ENCODE results near the gene NEK11.
"Not testable (repeated sequence)": the region's sequence is repeated elsewhere in the genome, so short reads cannot be mapped to it uniquely, and the experiment has no call there.

Gene NEK11

DNA sequence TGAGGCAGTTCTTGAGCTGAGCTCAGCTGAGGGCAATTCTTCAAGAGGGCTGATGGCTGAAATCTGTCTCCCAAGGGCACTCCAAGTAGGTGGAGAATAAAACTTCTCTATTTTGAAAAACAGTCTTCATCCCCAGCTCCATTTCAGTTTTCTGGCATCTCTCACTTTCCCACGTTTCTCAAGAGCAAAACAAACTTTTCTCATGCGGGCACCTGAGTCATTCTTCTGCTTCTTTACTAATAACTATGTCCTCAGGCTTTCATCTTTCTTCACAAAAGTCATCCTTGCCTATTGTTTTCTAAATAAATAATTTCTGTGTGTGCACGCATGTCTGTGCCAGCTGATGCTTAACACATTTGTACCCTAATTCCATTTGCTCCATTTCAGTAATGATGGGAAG is 258.8 kb downstream of the NEK11 start:
- DNase-seq, result no peak

DNA sequence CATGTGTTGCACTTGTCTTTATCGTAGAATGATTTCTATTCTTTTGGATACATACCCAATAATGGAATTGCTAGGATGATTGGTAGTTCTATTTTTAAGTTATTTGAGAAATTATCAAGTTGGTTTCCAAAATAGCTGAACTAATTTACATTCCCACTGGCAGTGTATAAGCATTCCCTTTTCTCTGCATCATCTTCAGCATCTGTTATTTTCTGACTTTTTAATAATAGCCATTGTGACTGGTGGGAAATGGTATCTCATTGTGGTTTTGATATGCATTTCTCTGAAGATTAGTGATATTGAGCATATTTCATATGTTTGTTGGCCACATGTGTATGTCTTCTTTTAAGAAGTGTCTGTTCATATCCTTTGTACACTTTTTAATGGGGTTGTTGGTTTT is 273.2 kb downstream of the NEK11 start:
- no peak for DNase-seq

DNA sequence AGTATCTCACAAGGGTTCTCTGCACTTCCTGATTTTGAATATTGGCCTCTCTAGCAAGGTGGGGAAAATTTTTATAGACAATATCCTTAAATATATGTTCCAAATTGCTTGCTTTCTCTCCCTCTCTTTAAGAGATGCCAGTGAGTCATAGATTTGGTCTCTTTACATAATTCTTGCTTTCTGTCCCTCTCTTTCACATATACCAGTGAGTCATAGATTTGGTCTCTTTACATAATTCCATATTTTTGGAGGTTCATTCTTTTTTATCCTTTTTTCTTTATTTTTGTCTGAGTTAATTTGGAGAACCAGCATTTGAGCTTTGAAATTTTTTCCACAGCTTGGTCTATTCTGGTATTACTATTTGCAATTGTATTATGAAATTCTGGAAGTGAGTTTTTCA is 277.2 kb downstream of the NEK11 start:
- no peak for DNase-seq

DNA sequence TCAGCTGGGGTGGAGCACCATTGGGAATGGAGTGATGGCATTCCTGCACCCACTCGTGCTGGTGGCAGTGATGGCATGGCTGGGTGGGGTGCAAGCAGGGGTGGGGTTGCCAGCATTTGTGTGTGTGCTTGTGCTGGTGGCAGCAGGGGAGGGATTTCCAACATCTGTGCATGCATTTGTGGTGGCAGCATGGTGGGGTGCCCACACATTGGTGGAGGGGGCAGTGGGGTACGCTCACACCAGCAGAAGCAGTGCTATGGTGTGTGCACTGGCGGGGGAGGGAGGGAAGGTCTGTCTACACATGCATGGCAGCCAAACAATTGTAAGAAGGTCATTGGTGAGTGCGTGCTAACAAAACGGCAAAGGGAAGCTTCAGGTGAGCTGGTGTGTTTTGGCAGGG is 278.2 kb downstream of the NEK11 start:
- no peak for DNase-seq

DNA sequence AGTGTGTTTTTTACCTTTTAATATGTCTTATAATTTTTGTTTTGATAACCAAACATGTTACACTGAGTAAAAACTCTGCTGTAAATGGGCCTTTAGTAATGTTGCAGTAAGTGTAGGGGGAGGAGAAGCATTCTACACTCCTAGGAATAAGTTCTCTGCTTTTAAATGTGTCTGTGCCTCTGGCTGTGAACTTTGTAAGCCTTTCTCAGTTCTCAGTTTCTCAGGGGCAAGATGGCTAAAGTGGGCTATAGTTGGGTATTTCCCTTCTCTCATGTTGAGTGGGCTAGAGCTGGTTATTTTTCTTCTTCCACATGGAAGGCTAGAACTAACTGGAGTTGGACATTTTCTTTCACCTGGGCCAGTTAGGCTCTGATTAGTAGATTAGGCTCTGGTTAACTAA is 279.6 kb downstream of the NEK11 start:
- no peak for DNase-seq

DNA sequence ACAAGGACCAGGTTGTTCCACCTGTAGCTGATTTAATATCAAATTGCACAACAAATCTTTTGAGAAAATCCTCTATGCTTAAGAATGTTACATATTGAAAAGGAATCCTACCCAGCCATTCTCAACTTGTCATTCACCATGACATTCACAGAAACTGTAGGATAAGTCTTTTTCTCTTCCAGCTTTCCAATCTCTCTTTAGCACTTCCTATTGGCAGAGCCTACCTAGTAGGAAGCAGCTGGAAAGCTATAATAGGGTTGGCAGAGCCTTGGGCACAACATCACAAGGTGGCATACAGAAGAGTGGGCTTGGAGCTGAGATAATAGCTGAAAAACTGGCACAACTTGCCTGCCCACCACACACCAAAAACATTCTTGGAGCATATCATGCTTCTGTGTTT is 287.6 kb downstream of the NEK11 start:
- DNase-seq, result no peak

DNA sequence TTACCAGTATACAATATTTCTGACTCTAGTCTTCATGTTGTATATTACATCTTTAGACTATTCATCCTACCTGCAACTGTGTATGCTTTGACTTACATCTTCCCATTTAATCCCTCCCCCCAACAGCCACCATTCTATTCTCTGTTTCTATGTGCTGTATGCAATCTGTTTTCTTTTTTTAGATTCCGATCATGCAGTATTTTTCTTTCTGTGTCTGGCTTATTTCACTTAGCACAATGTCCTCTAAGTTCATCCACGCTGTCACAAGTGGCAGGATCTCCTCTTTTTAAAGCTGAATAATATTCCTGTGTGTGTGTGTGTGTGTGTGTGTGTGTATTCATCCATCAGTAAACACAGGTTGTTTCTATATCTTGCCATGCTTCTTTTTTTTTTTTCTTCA is 288.5 kb downstream of the NEK11 start:
- no peak for DNase-seq

DNA sequence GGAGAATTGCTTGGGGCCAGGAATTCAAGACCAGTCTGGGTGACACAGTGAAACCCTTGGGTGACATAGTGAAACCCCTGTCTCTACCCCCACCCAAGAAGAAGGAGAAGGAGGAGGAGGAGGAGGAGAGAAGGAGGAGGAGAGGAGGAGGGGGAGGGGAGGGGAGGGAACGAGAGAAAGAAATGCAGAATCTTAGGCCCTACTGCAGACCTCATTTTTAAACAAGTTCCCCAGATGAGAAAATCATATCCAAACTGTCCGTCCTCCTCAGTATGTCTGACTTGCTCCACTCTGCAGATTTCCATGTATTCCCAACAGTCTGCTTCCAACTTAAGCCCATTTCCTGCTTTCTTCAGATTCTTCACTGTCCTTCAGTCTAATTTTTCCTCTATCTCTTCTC is 291.0 kb downstream of the NEK11 start:
- no peak for DNase-seq

DNA sequence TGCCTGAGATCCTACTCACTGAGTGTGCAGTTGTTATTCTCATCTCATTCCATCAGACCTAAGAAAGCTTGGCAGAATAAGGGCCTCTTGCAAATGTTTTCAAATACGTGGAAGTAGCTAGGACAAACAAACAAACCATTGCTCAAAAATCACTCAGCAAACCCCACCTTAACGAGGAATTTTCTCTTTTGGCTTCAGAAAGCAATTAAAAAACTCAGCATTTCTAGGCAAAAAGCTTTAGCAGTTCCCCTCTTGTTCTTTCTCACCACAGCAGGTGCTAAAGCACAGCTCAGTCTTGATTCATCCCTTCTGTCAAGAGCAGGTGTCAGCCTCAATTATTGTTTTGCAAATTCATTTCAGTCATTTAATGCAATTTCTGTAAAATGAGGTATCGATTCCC is 296.3 kb downstream of the NEK11 start:
- no peak for DNase-seq

DNA sequence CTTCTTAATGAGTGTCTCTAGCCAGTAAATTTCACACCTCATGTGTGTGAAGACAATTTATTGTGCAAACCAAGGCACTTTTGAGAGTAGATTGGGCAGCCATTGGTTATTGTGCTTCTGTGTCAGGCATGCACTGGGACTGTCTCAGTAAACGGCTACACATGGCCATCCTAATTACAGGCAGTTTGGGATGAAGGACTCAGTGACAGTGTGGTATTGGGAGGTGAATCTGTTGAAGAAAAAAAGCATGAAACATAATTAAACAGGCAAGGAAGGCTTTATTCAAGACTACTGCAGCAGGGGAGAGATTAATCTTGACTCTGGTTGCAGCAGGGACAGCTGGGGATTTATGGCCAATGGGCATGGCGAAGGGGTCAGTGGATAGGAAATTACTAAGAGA is 297.1 kb downstream of the NEK11 start:
- no peak for DNase-seq

DNA sequence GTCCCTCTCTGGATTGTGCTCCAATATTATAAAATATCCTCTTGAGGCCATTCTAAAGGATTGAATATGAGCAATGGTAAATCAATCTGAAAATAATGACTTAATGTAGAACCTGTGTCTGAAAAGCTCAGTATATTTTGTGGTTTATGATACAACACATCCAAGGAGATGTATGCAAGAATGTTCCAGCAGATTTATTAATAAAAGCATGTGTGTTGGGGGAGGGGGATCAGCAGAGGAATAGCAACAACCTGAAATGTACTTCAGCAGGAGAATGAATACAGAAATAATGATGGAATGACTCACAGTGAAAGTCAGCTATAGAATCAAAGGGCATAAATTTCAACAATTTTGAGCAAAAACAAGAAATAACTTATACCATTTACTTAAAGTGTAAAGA is 298.2 kb downstream of the NEK11 start:
- no peak for DNase-seq

DNA sequence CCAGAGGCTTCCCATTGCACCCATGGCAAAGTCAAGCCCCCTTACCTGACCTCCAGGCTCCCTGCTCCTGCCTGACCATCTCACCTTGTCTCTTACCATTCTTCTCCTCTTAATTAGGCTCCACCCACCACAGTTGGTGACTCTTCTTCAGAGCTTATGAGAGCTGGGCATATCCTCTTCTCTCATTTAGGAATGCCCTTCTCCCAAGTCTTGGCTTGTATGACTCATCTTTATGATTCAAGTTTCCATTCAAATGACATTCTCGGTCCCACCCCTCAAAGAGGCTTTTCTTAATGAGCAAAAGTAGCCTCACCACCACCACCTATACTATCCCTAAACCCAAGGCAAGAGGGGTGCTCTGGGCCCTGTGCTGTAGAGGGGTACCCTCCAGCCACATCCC is 299.6 kb downstream of the NEK11 start:
- DNase-seq, result no peak

DNA sequence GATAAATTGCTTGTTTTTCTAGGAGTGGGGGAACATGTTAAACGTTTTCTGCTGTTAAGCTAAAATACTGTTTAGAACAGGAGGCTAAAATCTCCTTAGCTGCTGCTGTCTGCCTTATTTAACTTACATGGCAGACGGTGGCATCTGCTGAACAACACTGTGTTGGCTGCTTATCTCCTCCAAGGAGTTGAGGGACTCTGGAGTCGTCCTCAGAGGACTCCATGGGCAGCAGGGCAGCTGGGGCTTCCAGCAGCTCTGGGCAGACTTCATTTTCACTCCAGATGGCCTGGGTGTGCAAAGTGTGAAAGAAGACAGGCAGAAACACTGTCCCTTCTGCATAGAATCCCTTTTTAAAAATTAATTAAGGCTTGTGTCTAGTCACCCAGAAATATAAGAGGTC is 302.0 kb downstream of the NEK11 start:
- DNase-seq, result no peak

DNA sequence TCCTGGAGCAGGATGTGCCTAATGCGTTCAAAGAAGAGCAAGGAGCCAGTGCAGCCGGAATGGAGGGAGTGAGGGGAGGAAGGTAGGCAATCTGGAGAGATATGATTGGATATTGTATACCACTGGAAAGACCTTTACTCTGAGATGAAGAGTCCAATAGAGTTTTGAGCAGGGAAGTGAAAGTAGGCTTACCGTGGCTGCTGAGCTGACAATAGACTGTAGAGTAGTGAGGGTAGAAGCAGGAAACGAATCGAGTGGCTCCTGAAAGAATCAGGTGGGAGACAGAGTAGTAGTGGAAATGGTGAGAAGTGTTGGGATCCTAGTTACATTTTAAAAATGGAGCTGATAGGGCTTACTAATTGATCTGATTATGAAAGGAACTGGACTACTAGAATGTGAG is 303.1 kb downstream of the NEK11 start:
- DNase-seq, result no peak

DNA sequence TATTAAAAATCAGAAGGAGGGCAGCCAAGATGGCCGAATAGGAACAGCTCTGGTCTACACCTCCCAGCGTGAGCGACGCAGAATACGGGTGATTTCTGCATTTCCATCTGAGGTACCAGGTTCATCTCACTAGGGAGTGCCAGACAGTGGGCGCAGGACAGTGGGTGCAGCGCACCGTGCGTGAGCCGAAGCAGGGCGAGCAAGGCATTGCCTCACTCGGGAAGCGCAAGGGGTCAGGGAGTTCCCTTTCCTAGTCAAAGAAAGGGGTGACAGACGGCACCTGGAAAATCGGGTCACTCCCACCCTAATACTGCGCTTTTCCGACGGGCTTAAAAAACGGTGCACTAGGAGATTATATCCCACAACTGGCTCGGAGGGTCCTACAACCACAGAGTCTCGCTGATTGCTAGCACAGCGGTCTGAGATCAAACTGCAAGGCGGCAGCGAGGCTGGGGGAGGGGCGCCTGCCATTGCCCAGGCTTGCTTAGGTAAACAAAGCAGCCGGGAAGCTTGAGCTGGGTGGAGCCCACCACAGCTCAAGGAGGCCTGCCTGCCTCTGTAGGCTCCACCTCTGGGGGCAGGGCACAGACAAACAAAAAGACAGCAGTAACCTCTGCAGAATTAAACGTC is 304.9 kb downstream of the NEK11 start:
- not testable (repeated sequence) for DNase-seq

DNA sequence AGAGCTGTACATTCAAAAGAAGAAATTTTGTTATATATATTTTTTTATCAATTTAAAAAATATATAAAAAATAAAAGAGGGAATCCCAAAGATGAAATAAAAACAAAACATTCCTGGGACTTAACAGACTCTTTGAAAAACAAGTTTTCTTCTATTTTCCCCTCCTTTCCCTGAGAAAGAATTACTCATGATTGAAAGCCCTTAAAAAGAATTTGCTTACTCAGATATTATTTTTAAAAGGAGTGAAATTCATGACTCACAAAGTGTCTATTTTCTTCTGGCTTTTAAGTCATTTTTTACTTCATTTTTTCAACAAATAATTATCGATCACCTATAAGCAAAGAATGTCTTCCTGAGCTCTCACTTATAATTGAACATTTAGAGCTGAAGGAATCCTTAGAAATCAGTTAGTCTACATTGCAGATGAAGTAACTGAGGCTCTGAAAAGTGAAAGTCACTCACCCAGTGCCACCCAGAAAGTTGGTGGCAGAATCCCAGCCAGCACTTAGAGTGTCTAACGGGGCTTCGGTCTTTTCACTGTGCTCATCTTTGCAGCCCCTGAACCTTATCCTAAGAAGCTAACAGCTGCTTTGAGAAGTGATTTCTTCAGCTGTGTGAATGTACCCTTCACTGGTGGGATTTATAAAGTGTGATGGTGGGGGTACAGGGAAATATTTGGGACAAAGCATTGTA is 312.4 kb downstream of the NEK11 start:
- no peak for DNase-seq

DNA sequence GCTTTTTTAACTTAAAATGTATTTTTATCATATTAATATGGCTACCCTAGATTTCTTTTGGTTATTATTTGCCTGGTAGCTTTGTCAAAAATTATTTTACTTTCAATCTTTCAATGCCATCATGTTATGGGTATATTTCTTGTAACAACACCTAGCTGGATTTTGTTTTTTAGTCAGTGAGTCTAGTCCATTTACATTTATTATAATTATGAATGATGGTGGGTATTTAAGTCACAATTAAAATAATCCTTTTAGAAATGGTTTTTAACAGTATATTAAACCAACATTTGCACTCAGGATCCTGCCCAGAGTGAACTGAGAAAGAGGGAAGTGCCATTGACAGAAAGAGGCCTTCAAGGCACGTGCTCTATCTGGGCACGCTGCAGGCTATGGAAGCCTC is 315.1 kb downstream of the NEK11 start:
- no peak for DNase-seq

DNA sequence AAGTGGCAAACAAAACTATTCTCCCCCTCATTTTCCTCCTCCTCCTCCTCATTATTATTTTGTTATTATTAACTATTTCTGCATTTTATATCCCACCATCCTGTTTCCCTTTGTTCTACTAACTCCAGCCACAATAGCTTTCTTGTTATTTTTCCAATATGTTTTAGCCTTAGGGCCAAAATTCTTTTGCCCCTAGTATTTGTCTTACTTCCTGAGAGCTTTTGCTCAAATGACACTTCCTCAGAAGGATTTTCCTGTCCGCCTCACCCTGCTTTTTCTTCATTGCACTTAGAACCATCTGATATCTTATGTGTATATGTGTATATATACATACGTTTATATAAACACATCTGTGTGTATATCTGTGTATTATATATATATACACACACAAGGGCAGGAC is 322.2 kb downstream of the NEK11 start:
- no peak for DNase-seq

DNA sequence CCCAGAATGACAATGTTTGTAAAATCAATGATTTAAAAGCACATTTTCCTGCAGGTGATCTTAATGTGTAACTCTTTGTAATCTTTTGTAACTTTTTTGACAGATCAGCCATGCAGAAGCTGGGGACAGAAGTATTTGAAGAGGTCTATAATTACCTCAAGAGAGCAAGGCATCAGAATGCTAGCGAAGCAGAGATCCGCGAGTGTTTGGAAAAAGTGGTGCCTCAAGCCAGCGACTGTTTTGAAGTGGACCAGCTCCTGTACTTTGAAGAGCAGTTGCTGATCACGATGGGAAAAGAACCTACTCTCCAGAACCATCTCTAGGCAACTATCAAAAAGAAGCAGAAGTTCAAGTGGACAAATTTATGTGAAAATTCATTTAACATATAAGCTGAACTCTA is 322.8 kb downstream of the NEK11 start:
- DNase-seq, result no peak

DNA sequence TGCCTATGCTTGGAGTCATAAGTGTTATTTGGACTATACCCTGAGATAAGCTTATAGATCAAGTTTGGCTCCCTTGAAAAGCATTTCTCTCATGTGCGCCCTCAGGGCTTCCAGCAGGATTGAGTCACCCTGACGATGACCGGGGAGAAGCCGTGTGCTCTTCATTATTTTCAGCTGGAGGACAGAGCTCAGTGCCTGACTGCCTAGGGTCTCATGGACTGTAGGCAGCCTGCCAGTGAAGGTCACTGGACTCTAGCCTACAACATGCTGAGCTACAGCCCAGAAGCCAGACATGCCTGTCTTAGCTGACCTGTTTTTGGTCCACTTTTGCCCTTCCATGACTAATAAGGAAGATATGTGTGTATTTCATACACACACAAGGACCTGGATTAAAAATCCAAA is 323.3 kb downstream of the NEK11 start:
- peak in 1 of 51 donors; percentile 38 for DNase-seq

DNA sequence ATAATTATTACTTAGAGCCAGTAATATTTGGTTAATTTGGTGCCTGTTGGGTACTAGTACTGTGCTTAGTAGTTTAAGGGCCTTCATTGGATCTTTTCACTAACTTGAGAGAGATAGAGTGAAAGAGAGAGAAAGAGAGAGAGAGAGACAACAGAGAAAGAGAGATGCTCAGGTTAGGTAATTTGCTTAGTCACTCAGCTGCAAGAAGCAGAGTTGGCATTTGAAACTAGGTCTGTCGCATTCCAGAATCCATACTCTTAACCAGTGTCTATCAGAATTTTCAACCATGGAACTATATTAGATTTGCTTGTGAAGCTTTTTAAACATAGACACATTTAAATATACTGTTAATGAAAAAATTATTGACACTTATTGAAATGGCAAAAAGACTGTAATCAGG is 323.8 kb downstream of the NEK11 start:
- no peak for DNase-seq

DNA sequence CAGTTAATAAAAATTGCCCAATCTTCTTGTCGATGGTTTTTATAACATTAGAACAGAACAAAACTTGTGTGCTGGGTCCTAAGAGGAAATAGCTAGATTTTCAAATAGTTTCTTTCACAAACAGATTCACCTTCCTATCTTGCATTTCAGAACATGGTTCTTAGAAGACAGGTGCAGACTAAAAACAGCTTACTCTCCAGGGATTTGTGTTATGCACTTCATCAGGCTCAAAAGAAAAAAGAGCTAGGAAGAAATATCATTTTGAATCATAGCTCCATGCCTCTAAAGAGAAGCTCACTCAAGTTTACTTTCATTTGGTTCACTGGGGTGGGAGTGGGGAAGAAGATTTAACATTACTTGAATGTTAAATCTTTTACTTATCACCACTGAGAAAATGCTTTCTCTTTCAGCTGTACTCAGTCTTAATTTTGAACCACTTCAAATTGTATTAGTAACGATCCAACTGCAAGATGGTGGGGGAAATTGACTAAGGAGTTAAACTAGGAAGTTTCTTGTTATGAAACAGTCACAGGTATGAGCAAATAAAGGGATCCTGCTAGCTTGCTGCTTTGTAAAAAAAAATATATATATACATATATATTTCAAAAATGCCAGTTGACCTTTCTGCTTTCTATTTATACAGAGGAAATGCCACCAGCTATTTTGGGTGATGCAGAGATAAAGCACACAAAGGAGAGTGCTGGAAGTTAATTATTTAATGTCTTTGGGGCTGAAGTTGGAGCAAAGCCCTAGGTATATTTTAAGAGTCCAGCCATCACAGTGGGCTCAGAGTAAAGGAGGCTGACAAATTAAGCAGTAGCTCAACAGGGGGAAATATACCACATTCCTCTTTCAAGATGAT is 326.6 kb downstream of the NEK11 start:
- no peak for DNase-seq

DNA sequence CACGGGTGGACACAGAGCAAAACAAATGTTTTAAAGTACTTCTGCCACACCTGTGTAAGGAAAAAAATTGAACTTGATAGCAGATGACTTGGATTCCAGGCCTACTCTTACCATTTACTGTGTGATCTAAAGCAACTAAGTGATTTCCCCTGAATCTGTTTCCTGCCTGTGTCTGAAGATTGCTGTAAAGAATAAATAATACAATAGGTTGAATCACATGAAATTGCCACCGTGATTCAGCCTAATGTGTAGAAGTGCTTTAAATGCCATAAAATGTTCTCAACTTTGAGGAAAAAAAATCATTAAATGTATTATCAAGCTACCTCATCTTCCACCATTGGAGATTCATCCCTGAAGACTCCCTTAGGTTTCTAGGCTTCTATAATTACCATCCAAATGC is 327.3 kb downstream of the NEK11 start:
- no peak for DNase-seq
